NCI-H2196 treated with DMSO at 0.1 percent for 48 hours (cell line): ENCODE results near the gene CRB1.
A peak's percentile ranks its signal among the peaks of the same experiment; 100 is the strongest.
"Not testable (repeated sequence)": the region's sequence is repeated elsewhere in the genome, so short reads cannot be mapped to it uniquely, and the experiment has no call there.

Experiments
- DNase-seq: peaks from one replicate; lab custom pipeline; 2025; ENCODE audit not compliant: unreplicated experiment; lab: John Stamatoyannopoulos, UW

Gene CRB1

DNA sequence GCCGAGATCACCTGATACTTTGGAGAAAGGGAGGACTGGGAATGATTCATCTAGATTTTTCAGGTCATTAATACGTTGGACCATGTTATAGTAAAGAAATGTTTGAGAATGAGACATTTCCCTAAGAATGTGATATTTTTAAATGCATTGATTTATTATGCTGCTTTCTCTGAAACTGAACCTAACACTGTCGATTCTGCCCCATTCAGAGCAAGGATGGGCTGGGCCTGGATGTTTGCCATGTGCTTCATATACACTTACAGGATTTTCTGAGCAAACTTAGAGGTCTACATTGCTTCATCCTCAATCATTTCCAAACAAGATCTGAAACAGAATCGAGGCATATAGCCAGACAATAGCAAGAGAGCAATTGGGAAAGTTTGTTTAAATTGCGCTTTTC is 183.3 kb downstream of the CRB1 start:
- DNase-seq: no peak

DNA sequence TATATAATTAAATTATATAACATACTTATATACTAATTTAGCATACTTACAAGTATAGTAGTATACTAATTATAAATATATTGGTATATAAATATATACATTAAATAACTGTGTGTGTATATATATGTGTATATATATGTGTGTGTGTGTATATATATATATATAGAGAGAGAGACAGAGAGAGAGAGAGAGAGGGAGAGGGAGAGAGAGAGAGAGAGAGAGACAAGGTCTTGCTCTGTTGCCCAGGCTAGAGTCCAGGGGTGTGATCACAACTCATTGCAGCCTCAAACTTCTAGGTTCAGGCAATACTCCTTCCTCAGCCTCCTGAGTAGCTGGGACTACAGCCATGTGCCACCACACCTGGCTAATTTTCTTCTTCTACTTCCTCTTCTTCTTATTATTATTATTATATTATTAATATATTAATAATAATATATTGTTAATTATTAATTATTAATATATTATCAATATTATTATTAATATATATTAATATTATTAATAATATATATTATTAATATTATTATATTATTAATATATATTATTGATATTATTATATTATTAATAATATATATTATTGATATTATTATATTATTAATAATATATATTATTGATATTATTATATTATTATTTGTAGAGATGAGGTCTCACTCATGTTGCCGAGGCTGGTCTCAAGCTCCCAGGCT is 185.5 kb downstream of the CRB1 start:
- no peak for DNase-seq

- DNase-seq: no peak
Measured at GRCh38 chr1:197462539-197462938, 194.5 kb downstream of the CRB1 start.

DNA sequence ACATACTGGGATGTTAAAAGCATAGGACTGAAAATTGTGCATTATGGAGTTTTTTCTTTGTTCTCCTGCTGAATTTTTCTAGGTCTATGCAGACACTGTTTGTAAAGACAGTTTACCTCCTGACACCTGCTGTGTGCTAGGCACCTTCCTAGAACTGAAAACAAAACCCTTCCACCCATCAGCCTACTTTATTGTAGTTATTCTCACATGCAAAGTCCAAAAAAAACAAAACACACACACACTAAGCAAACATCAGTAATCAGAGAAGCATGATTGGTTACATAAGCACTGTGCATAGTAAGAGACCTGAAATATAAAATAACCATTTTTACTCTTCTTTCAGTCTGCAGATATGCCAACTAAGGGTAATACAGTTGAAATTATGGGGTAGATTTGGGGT is 195.1 kb downstream of the CRB1 start:
- no peak for DNase-seq

GRCh38 chr1:197464044-197464443 is 196.0 kb downstream of the CRB1 start:
- no peak for DNase-seq

GRCh38 chr1:197465528-197466327 is 197.7 kb downstream of the CRB1 start:
- no peak for DNase-seq

DNA sequence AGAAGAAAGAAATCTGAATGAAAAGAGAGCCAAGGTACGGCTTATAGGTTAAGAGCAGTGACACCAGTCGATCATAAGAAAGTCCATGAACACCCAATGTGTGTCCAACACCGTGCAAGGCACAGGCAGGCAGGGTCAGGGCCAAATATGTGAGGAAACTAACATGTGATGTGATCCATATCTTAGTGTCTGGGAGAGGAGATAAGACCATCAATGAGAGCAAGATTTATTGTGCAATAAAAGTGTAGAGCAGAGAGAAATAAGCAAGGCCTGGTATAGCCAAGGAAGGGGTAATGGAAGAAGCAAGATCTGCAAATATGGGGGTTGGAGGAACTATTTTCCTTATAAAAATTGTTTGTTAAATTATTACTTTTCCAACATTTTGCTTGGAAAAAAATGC is 198.8 kb downstream of the CRB1 start:
- DNase-seq: no peak

DNA sequence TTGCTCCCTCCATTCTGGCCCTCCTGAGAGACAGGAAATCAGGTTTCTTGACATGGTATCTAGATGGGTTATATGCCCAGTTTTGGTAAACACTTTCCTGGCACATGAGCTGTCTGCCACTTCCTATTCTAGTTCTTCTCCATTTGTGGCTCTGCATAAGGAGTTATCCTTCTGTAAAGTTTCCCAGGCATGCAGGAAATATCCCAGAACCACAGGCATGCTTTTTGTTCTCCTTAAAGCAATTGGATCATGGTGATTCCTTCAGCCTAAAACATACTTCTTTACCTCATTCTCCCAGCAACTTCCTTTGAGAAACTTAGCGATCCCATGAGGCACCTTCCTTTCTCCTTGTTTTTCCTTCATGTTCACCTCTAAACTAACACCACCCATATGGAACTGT is 199.8 kb downstream of the CRB1 start:
- DNase-seq: no peak

DNA sequence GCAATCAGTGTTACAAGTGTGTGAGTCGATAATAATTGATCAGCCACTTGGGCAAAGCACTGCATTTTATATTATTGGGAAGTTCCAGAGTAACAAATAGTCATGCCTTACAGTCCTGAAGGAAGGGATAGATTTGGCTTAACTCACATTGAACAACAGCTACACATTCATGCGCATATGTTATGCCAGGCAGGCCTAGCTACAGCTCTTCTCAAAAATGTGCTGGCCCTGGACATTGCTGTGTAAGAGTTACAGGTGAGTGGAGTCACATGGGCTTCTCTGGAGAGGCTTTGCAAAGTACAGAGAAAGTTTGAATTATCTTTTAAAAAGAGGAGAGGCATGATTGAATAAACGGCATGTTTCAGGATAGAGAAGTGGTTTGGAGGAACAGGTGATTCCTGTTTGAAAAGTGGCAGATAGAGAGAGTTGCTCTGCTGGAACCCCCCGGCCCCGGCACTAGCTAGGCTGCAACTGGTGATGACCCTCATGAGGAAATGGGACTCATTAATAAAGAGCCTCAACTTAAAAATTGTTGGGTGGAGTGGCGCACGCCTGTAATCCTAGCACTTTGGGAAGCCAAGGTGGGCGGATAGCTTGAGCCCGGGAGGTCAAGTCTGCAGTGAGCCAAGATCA is 200.6 kb downstream of the CRB1 start:
- no peak for DNase-seq

DNA sequence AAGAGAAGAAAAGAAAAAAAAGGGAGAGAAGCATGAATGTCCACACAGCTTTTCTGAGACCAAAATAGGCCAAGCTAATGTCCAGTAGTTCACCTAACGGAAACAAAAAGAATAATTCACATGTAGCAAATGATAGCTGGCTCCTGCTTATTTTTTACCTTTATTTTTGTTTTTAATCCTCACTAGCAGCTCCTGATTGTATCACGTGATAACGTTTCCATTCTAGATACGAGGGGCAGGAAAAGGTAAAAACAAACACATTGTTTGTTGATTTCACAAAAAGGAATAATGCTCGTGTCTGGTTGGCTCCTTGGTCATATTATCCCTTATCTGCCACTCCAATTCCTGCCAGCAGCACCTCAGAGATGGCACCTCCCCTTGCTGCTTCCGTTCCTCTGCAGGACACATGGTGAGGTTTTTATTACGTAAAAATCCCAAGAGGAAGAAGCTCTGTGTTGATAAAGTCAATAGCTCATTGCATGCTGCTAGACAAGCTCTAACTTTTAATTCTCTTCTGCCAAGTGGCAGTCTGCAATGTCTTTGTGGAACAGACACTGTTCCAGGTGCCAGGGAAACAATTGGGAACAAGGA is 201.7 kb downstream of the CRB1 start:
- no peak for DNase-seq

GRCh38 chr1:197470330-197470729 is 202.3 kb downstream of the CRB1 start:
- no peak for DNase-seq

DNA sequence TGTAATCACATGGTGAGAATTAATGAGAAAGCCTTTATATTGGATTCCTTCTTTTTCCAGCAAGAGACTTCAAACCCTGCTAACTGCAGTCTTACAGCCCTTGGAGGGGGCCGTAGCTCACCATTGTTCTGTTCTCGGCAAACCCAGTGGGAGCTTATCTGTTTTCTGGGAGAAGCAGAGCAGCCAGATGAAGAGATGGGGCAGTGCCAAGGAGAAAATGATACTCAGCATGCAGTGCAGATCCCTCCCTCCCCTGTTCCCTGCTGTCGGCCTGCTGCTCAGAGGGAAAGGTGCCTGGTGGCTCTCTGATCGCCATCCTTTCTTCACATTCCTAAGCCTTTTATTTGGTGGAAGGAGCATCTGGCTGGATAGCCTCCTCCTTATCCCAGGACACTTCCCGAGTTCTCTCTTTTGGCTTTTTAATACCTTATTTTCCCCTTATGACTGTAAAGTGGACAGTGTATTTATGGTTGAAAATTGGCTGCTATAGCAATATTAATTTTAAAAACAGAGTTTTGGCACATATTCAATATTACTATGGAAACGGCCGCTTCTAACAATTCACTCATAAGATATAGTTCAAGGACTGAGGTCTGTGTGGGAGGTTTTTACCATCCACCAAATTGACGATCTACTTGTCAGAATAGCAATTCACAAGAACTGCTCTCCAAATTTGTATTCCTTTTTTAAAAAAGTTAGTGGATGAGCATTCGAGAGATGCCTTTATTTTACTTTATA is 203.4 kb downstream of the CRB1 start:
- DNase-seq: peak; percentile 15

- DNase-seq: no peak
Measured at GRCh38 chr1:197472141-197472540, 204.1 kb downstream of the CRB1 start.

DNA sequence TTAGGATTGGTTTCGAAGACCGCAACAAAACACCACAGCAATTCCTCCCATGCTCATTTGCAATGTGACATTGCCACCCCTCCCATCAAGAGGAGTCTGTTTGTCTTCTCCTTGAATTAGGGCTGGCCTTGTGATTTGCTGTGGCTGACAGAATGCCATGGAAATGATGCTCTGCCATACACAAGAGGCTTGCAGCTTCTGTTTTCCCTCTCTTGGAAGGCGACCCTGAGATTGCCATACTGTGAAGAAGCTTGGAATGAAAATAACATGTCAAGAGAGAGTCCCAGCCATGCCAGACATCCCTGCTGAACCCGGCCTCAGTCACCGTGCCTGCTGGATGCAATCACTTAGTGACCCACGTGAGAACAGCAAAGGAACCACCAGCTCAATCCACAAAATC is 212.4 kb downstream of the CRB1 start:
- DNase-seq: no peak

DNA sequence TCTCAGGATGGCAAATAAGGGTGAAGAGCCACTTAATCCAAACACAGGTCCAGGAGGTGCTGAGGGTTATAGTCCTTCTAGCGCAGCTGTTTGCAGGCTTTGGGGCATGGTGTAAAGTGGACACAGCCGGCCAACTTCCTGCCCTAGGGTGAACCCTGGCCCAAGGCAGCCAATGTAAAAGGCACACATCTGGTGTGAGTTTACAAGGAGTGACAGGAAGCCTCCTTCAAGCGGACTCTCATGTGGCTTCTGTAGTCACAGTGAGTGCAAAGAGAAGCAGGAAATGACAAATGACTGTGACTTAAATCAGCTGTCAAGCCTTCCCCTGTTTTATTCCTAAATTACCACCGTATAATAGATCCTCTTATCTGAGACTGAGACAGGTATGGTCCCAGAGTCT is 213.0 kb downstream of the CRB1 start:
- DNase-seq: no peak

DNA sequence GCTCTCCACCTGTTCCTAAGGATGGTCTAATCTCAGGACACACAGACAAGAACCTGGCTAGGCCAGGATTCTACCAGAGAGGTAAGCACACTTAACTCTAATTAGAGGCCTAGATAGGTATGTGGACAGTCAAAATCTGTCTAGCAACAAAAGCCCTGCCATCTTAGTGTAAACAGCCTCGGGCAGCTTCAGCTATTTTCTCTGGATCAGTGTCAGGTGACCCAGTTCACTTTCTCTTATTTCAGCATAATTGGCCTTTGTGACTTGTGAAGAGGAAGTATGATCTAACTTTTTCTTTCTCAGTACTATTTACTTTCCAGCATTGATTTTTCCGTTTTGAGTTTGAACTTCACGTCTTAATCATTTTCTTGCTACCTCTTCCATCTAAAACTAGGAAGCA is 217.7 kb downstream of the CRB1 start:
- DNase-seq: peak; percentile 28

- DNase-seq: no peak
Measured at GRCh38 chr1:197486946-197487345, 218.9 kb downstream of the CRB1 start.

- DNase-seq: not testable (repeated sequence)
Measured at GRCh38 chr1:197491505-197491904, 223.5 kb downstream of the CRB1 start.

DNA sequence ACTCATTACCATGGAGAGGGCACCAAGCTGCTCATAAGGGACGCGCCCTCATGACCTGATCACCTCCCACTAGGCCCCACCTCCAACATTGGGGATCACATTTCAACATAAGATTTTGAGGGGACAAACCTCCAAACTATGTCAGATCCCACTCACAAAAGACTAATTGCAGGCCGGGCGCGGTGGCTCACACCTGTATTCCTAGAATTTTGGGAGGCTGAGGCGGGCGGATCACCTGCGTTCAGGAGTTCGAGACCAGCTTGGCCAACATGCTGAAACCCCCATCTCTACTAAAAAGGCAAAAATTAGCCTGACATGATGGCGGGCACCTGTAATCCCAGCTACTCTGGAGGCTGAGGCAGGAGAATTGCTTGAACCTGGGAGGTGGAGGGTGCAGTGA is 228.7 kb downstream of the CRB1 start:
- no peak for DNase-seq

DNA sequence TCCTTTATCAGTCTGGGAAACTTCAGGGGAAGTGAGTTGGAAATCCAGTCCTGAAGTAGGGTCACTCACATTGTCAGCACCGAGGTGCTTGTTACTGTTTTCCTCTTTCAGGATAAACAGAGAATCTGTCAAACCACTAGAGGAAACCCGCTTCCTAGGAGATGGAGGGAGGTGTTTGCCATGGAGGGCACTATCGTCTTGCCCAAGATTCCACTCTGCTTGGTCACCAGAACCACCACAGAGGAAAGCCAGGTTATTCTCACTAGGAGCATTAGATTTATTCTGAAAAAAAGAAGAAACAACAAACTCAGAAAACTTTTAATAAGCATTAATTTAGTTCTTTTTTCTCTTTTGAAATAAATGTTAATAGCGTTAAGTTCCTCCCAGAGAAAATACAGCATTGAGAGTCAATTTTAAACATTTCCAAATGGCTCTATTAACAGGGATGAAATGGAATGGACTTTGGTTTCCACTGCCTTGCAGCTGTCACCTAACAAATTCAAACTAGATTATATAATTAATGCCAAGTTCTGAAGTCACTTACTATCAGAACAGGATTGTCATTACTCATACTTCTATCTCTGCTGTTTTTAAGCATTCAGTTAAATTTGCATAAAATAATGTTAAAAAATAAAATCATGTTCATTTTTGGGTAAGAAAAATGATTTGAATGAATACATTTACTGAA is 242.8 kb downstream of the CRB1 start:
- DNase-seq: no peak

- no peak for DNase-seq
Measured at GRCh38 chr1:197515421-197515820, 247.4 kb downstream of the CRB1 start.
